GM18511 (cell line): ENCODE data around the gene DHRS3.
"Not testable (repeated sequence)": the region's sequence is repeated elsewhere in the genome, so short reads cannot be mapped to it uniquely, and the experiment has no call there.

ENCODE experiments used
- ATAC-seq: cut with Tn5 transposase; IDR thresholded peaks from one replicate; pipeline ENCODE4 v1.9.1; 2021; ENCODE audit warnings: mild to moderate bottlenecking, moderate library complexity; ENCODE audit not compliant: unreplicated experiment

DHRS3 gene

DNA sequence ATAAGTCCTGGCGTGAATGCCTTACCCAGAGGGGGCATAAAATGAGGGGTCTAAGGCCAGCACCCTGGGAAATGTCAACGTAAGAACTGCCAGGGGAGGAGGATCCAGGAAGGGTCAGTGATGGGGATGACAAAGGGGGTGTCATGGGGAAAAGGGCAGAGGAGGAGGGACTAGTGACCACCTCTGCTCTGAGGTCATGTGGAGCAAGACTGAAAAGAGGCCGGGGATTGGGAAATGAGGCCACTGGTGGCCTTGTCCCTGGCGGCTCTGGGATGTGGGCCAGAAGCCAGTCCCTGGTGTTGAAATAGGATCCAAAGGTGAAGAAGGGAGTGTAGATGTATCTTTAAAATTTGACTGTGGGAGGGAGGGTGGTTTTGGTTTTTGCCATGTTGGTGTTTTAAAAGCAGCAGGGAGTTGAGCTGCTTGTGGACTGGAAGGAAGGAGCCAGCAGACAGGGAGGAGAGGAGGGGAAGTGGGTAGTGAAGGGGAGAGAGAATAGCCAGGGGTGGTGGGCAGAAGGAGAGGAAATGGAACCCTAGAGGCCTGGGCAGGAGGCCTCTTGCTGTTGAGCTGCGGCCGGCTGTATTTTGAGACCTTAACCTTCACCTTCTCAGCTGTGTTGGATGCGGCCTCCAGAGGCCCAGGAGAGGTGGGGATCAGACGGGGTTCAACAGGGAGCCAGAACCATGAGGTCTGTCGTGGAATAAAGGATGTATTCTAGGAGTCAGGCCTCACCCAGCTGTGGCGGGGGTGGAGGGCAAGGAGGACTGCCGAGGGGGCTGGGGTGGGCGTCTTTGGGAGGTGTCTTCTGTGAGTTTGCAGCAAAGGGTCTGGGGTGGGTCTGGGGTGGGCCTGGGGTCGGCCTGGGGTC, 92.5 kb downstream of the DHRS3 start:
- no peak for ATAC-seq

DNA sequence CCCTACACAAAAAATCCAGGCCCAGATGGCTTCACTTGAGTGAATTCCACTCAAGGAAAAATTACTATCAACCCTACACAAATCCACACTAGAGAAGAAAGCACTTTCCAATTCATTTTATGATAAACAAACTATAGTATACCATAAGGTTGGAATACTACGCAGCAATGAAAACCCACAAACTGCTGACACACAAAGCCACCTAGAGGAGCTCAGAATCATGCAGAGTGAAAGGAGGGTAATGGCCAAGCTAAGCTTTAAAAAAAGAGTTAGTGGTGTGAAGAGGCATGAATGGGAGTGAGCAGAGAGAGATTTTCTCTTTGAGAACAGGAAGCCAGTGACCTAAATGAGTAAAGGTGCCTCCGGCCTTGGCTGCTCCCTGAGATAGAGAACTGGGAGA, 93.7 kb downstream of the DHRS3 start:
- no peak for ATAC-seq

DNA sequence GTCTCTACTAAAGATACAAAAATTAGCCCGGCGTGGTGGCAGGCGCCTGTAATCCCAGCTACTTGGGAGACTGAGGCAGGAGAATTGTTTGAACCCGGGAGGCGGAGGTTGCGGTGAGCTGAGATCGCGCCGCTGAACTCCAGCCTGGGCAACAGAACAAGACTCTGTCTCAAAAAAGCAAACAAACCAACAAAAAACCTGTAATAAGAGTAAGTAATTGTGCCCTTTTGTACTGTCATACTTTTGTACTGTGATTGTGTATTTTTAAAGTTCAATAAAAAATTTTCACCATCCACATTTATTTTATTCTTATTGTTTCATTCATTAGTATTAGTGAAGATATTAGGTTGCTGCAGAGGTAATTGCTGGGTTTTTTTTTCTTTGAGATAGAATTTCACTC, 95.2 kb downstream of the DHRS3 start:
- ATAC-seq, result not testable (repeated sequence)

- no peak for ATAC-seq
Measured at GRCh38 chr1:12521096-12521495, 96.9 kb downstream of the DHRS3 start.

GRCh38 chr1:12519693-12520364, 98.2 kb downstream of the DHRS3 start:
- ATAC-seq, result no peak

GRCh38 chr1:12518931-12519692, 98.9 kb downstream of the DHRS3 start:
- no peak for ATAC-seq
